Skin of body (tissue), 2 donors: Measurements from ENCODE around the gene SH3PXD2A. TPM values are rescaled to one million over a fixed set of nuclear protein-coding genes. Genes with fewer than 3 reads are reported as not detected.
"Not testable (repeated sequence)": the region's sequence is repeated elsewhere in the genome, so short reads cannot be mapped to it uniquely, and the experiment has no call there.

ENCODE experiments used
- DNase-seq: peaks from one replicate; lab custom pipeline; 2025; lab: John Stamatoyannopoulos, UW
- total RNA-seq: library from RNA; depleted of rRNA; stranded (reverse); fragments of >200 nt; gene quantifications from one replicate; pipeline ENCODE4 v1.2.3, GENCODE V29; 2014

SH3PXD2A gene
- total RNA-seq, 1 donor from 2014 or later: 52.0 TPM

DNA sequence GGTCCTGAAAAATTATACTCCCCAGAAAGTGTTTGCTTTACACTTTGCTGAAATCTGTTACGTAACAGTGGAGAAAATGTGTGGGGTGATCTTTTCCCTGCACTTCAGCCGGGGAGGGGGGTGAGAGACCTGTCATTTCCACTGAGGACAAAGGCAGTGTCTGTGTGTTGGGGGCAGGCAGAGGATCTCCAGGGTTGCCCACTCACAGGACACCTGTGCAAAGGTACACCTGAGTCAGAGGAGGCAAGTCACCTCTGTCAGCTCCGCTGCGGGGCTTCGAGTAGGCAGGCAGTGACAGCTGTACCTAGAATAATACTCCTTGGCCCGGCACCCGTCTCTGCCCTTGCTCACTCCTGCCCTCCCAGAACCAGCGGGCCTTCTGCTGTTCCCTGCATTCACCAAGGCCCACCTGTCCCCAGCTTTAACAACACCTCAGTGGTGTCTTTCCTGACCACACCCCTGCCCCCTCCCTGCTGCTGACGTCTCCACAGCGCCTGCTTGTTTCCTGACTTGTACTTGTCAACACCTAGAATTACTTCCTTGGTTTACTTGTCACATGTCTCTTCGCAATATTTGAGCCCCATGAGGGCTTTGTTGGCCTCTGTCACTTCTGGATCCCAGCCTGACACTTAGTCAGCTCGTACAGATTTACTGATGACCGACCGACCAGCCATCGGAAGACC lies 202.6 kb downstream of the SH3PXD2A start:
- DNase-seq: no peak

DNA sequence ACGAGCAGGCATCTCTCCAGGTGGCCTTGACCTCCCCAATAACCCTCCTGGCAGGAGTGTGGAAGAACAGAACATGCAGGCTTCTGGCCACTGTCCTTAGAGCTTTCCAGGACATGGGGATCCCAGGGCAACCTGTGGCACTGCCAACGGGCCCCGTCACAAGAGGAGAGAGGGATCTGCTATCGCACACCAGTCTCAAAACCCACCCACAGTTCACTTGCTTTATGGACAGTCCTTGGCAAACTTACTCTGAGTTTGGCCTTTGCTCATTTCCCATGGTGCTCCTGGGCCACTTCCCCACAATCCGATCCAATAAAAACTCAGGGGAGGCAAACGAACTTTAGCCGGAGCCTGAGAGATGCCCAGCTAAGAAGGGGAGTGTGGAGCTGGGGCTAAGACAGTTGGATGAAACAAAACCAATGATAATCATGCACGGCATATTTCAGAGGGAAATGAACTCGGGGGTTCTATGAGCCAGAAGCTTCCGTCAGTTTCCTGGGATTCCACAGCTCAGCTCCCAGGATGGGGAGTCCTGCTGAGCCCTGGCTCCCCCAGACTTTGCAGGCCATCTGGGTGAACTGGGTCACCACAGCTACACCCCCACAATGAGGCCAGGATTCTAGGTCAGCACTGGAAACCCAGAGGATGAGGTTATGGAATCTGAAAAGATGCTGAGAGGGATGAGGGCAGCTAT lies 203.4 kb downstream of the SH3PXD2A start:
- DNase-seq: no peak

DNA sequence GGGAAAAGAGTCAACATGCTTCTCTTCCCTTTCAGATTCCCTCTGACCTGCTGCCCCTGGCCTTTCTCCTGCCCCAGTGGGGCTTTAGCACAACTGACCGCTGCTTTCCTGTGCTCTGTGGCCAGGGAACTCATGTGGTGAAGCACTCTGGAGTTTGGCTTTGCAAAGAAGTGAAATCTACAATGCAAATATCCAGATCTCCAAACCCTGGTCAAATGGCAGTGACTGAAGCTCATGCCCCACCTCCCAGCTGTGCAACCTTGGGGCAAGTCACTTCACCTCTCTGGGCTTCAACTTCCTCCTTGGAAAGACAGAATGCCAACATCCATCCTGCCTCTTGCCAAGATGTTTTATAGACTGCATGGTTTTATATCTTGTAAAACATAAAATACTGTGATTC lies 204.0 kb downstream of the SH3PXD2A start:
- no peak for DNase-seq

DNA sequence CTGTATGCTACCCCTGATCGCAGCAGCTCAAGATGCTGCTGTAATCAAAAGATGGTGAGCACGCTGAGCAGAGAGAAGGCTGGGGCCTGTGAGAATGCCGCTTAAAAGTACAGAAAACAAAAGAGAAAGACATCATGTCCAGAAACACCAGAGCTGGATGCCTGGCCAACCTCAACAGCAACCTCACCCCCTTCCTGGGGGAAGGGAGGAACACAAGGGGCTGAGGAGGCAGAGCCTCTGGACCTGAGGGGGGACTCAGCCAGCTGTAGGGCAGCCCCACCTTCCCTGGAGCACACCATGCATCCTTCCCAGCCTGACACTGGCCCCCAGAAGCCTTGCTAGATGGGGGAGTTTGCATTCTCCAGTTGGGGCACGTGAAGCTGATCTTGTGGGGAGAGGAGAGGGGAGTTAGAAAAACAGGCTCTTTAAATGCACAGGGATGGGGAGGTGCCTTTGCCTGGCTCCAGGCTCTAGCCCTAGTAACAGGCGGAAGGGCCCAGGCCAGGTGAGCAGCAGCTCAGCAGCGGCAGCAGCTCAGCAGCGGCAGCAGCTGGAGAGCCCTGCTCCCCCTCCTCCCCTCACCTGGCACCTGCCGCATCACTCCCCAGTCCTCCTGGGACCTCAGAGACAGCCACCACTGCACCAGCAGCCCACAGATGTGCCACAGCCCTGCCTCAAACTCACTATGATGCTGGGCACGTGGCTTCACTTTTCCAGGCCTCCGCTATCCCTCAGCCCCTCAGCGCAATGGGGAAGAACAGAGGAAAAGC lies 205.5 kb downstream of the SH3PXD2A start:
- DNase-seq: no peak

DNA sequence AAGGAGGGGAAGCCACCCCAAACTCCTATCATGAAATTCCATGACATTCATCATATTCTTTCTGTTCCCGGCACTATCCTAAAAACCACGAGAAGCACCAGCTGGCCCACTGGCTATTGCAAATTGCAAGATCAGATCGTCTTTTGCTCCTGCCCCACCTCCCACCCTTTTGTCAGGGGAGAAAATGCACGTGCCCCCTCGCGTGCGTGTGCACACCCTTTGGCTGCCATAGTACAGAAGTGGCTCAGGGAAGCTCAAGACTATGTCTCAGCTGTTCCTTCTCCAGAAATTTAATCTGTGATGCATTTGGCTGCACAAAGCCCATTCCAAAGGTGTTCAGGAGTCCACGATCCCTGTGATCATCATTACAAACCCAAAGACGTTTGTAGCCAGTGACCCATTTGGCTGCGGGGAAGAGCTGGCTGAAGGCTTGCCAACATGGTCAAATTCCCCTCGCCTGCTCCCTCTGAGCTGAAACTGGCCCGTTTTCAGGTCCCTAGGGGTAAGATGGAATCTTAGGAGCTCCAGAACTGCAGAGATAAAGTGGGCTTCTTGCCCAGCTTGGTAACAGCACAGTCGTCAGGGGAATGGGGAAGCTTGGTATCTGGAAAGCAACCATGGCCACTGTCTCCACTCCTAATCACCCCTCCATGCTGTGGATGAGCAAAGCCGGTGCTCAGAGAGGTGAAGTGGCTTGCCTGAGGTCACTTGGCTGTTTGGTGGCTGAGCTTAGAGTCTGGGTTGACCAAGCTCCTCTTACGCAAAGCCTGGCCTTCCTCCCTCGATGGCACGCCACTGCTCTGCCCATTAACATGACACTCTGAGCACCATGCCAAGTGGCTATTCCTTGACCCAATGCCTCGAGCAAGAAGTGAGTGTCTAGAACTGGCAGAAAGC lies 206.5 kb downstream of the SH3PXD2A start:
- DNase-seq: peak; percentile 46

DNA sequence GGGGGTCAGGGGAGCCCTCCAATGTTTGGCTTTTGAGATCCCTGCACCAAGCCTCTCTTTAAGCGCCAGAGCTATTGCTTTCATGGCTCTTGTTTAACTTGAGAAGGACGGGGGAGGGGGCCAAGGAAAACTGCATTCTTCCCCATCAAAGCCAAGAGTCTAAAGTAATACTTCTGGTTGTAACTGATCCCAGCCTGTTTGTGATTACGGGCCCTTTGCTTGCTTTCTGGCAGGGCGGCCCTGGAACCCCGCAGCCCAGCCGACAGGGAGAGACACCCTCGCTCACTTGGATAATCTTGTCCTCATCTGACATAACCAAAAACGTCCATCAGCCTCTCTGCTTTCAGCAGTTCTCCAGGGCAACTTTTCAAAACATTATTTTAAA lies 207.1 kb downstream of the SH3PXD2A start:
- DNase-seq: peak; percentile 90

DNA sequence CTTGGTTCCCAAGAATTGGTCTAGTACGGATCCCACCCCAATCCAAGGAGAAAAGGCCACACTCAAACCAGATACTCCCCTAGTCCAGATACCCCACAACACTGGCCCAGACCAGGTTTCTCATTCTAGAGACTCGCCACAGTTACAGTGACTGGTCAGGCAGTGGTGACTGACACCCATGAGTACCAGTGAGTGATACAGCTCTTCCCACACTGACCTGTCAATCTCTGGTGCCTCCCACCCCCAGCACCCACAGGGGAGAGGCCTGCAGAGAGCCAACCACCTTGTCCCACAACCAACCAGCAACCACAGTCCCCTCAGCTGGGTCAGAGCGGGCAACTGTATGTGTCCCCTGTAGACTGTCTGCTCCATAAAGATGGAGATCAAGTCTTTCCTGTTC lies 209.1 kb downstream of the SH3PXD2A start:
- DNase-seq: no peak

DNA sequence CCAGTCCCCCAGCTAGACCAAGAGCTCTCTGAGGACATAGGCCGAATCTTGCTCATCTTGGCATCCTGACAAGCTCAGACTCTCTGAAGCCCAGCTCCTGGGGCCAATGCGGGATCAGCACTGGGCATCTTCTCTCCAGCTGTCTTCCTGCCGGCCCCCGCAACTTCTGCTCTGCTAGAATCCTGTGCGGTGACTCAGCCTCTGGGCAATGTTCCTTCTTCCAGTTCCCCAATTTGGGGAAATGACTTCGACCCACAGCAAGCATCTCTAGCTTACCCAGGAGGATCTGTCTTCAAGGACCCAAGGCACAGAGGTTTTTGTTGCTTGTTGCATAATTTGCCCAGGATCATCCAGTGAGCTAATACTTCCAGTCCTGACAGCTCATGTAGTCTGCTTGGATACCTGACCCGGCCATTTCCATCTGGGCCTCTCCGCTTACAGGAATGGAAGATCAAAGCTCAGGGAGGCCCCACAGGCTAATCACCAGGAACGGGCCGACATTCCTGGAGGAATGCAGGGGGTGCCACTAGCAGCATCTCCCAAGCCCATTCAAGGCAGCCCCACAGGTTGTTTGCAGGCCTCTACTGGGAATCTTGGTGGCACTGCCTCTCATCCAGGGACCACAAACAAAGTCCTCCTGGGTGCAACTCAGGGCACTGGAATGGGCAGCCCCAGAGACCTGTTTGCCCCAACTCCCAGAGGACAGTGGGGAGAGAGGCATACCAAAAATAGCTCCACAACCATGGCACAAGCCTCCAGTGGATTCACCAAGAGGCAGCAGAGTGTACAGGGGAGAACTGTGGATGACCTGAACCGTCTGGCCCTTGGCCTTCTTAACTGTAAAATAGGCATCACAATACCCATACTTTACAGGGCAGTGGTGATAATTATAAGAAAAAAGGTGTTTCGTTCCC lies 210.0 kb downstream of the SH3PXD2A start:
- no peak for DNase-seq

DNA sequence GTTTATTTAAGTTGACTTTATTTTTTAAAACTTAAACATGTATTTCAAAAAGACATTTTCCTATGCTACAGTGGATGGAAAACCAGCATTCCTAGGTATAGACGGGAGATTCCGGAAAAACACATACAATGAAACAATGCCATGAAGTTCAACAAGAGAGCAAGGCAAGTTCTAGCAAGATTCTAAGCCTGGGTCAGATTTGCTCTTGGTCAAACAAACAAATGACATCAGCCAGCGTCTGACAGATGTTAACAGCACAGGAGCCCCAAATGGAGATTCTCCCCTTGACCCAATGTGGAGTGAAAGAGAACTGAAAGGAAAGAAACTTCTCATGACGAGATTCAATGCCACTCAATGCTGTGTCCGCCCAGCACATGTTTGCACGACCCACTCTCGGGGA lies 212.0 kb downstream of the SH3PXD2A start:
- no peak for DNase-seq

DNA sequence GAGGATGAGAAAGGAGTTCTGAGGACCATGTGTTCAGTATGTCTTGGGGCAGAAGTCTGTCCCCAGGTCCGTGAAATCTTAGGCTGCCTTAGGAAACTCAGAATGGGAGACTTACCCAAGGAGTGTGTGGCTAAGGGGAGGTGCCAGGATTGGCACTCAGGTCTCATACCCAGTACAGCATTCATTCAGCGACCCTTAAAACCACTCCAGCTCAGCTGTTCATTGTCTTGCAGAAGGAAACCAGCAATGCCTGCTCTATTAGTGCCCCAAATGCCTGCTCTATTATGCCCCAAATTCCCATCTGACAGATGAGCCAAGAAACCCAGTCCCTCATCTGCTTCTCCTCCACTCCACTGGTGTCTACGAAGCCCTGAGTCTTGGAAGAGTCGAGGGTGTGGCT lies 214.1 kb downstream of the SH3PXD2A start:
- DNase-seq: no peak

DNA sequence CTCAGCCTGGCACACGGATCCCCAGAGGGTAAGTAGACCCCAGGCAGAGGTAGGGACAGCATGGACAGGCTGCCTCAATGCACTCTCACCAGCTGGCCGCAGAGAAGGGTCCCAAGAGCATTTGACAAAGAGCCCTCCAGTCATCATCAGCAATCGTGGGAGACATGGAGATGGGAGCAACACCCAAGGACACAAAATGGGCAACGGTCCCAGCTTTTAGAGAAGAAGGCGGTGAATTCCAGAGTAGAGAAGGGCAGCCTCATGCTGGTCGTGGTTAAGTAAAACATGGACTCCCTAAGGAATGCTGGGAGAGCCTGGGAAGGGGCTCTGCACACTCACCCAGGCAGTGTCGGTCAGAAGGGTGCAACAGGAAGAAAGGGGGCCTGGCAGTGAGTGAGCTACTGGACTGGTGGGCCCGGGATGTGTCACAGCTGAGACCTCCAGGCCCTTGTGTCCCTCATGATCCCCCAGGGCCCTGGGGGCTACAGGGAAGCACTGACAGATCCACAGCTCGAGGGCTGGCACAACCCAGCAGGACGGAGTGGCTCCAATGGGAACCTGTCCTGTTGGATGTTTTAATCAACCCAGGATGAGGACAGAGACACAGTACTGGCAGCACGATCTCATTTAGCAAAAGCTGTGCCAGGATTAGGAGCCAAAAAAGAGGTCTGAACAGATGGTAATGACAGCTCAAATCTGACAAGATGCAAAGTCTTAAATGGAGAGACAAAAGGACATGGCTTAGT lies 214.8 kb downstream of the SH3PXD2A start:
- peak; percentile 70 for DNase-seq

DNA sequence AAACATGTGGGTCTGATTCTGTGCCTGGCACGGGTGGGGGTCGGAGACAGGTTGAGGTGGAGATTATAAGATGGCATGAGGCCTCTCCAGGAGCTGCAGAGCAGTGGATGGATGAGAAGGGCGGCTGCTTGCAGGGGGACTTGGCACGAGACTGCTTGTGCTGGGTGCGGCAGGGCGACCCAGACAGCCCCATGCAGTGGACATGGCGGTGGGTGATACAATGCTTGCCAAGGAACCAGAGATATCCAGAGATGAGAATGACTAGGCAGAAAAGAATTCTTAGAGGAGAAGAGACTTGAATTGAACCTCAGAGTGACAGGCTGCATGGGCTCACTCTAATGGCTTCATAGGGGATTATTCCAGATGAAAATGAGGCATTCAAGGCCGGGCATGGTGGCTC lies 216.4 kb downstream of the SH3PXD2A start:
- no peak for DNase-seq

DNA sequence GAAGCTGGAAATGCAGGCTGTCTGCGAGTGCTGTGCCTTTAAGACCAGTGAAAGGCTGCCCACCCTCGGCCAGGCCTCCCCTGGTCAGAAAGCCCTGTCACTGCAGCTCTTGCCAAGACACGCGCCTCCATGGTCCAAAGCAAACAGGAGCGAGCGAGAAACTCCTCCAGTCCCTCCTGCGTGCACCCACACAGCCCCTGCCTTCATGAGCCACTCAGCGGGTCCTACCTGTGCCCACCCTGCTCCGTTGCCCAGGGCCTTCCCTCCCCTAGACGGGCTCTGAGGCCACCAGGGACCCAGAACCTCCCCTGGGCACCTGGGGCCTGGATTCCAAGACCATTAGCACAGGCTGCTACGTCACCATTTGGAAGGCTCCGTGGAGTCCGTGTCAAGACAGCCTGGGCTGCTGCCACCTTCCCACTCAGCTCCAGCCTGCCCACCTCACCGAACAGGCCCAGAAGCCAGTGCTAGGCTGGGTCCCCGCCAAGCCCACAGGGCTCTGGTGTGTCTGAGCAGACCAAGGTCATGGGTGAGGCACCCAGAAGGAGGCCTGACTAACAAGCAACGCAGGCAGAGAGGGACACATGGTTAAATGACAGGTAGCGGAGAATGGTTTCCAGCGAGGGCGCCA lies 217.3 kb downstream of the SH3PXD2A start:
- peak; percentile 31 for DNase-seq

DNA sequence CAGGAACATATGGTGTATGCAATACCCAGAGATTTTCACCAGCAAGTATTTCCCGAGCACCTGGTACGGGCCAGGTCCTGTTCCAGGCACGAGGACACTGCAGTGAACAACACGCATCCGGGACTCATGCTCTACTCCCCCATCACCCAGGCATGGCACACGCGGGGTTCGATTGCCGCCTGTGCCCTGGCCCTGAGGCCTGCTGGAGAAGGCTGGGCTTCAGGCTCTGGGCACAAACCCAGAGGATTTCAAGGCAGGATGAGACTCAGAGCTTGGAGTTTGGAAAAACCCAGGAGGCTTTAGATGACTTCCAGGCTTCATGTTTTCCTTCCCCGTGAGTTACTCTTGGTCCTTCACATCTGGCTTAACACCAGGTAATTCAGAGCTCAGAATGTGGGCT lies 218.4 kb downstream of the SH3PXD2A start:
- DNase-seq: no peak

DNA sequence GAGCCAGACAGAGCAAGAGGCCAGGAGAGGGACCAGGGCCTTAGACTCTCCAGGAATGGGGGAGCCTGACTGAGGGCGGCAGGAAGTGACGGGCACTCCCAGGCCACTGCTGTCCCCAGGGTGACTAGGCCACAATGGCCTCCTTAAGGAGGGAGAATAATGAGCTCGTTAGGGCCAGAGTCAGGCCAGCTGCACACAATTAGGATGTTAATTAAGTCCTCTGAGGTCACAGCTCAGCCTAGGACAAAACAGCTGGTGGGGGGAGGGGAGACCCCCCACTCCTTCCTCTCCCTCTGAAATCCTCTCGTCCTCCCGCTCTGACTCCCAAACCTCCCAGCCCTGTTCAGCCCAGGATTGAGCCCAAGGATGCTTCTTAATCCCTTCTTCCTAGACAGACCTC lies 218.9 kb downstream of the SH3PXD2A start:
- DNase-seq: no peak

DNA sequence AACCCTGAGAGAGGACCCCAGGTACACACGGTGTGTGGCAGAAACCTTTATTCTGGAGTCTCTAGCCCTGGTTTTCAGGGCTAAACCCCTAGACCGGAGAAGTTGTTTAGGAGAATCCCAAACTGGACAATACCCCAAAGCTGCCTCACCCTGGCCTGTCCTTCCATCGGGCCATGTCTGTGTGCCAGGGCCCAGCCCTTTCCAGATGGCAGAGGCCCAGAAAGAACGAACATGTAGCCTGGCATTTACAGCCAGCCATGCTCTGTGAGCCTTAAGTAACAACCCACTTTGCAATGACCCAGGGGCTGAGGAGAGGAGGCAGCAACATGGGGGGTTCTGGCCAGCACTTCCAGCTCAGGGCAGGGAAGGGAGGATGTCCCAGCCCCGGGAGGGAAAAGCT lies 219.8 kb downstream of the SH3PXD2A start:
- no peak for DNase-seq

DNA sequence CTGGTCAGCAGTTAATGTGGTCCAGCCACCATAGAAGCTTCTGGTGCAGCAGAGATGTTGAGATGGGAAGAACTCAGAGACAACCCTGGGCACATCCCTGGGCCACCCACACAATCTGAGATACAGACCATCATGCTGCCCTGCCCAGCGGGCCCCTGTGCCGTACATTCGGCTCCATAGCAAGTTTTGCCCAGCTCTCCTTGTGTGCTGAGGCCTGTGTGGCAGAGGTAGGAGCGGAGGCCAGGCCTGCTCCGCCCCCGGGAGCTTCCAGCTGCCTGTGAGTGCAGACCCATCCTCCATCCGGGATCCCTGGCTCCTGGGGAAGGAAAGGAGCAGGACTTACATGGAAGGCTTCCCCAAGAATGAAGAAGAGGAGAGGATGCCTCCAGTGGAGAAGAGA lies 221.5 kb downstream of the SH3PXD2A start:
- DNase-seq: no peak

DNA sequence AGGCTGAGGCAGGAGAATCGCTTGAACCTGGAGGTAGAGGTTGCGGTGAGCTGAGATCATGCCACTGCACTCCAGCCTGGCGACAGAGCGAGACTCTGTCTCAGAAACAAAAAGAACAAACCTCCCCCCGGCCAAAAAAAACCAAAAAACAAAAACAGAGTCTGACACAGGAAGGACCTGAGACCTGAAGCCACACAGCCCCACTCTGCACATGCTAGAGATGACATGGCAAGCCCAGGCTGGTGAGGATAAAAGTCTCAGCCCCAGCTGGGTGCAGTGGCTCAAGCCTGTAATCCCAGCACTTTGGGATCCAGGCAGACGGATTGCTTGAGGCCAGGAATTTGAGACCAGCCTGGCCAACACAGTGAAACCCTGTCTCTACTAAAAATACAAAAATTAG lies 222.5 kb downstream of the SH3PXD2A start:
- DNase-seq: not testable (repeated sequence)

DNA sequence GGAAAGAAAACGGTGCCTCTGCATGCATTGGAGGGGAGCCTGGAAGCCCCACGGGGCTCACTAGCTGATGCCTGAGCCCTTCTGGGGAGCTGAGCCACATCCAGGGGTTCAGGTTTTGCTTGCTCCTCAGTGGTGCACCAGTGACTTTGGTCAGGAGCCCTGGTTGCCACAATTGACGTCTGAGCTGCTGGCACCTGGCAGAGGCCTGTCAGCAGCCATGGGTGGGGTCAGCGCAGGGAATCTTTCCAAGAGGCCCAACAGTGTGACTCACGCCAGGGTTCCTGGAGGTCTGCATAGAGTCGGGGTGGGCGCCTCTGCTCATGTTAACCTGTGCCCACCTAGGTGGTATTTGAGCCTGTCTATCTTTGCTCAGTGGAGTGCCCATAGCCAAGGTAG lies 223.1 kb downstream of the SH3PXD2A start:
- no peak for DNase-seq
